HFF-Myc (cell line): Measurements from ENCODE around the gene LDB2.
A peak's percentile ranks its signal among the peaks of the same experiment; 100 is the strongest.

Experiments
- DNase-seq: peaks from one replicate; pipeline ENCODE4 v3.0.0-alpha.2; 2011; ENCODE audit warnings: low read depth; ENCODE audit errors: extremely low read depth
- H3K4me3 ChIP-seq: replicated peaks from 2 replicates; pipeline ENCODE4 v1.5.1; 2011; ENCODE audit warnings: low read depth, mild to moderate bottlenecking, control low read depth, low read length
- TF ChIP-seq, protein P1 (sequence below): IDR thresholded peaks from 2 replicates; pipeline ENCODE4 v1.5.1; 2012; ENCODE audit warnings: mild to moderate bottlenecking, low read depth, low read length, control low read depth; ENCODE audit errors: missing control alignments

LDB2 gene

DNA sequence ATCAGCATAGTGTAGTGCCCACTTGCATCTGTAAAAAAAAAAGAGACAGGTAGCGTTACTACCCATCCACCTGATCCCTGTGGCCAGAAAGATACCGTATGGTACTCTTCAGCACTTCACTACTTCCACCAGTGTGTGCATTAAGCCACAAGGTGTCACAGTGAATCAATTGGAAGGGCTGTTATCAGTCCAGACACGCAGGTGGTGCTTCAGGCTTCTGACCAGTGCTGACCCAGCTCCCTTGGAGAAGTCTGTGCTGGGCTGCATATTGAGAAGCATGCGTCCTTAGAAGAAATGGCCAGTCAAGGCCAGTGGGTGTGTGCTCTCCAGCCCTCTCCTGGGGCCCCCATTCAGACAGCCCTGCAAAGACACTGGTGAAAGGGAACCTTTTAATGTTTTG is 10.6 kb downstream of the LDB2 start:
- no peak overlapping the region for H3K4me3 ChIP-seq
- TF ChIP-seq, protein P1, sequence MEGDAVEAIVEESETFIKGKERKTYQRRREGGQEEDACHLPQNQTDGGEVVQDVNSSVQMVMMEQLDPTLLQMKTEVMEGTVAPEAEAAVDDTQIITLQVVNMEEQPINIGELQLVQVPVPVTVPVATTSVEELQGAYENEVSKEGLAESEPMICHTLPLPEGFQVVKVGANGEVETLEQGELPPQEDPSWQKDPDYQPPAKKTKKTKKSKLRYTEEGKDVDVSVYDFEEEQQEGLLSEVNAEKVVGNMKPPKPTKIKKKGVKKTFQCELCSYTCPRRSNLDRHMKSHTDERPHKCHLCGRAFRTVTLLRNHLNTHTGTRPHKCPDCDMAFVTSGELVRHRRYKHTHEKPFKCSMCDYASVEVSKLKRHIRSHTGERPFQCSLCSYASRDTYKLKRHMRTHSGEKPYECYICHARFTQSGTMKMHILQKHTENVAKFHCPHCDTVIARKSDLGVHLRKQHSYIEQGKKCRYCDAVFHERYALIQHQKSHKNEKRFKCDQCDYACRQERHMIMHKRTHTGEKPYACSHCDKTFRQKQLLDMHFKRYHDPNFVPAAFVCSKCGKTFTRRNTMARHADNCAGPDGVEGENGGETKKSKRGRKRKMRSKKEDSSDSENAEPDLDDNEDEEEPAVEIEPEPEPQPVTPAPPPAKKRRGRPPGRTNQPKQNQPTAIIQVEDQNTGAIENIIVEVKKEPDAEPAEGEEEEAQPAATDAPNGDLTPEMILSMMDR: no peak
- no peak for DNase-seq

- no peak overlapping the region for H3K4me3 ChIP-seq
- DNase-seq: no peak
- TF ChIP-seq, protein P1: peak; percentile 9
Observed at GRCh38 chr4:16884673-16885460, 13.6 kb downstream of the LDB2 start.

DNA sequence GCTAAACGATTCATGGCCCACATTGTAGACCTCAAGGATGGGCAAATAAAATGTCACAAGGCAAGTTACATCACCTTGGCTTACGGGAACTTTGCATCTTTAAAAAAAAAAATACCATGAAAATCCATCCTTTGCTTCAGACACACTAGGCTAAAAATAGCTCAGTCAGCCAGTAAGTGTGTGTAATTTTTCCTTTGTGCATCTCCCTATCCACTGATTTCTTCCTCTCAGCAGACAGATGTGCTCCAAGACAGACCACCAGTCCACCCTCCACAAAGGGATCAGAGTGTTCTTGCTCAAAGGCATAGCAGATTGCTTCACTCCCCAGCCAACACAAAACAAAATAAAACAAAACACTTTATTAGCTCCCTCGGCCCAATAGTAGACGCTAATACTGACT is 14.6 kb downstream of the LDB2 start:
- no peak for DNase-seq
- no peak overlapping the region for H3K4me3 ChIP-seq
- TF ChIP-seq, protein P1: no peak

- TF ChIP-seq, protein P1: no peak
- DNase-seq: no peak
- no peak overlapping the region for H3K4me3 ChIP-seq
Observed at GRCh38 chr4:16881151-16881884, 17.1 kb downstream of the LDB2 start.

DNA sequence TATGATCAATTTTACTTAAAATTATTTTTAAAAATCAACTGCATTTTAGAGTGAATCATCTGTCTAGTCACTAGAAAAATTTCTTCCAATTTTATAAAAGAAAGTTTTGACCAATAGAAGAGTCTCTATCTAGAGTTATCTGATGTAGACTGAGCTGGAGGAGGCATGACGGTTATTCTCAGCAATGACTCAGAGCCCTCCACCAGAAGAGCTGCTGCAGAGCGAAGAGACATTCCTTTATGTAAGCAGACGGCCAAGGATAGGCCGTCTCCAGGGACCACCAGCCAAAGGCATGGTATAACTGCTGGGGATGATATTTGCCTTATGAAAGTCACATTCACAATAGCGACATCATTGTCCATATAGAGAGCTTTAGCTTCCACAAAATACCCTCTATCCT is 23.0 kb downstream of the LDB2 start:
- DNase-seq: peak; percentile 45
- no peak overlapping the region for H3K4me3 ChIP-seq
- TF ChIP-seq, protein P1: no peak

GRCh38 chr4:16869594-16870245 is 28.7 kb downstream of the LDB2 start:
- H3K4me3 ChIP-seq: no peak overlapping the region
- TF ChIP-seq, protein P1: no peak
- no peak for DNase-seq
